ENCODE measurements around the gene TNFRSF25. TPM values are rescaled to one million over a fixed set of nuclear protein-coding genes. Genes with fewer than 3 reads are reported as not detected.

The TNFRSF25 gene
- total and polyA plus RNA-seq, 2 donors (not counting 3 experiments of a cell fraction or from before 2014, with no cell fraction given) = 33.9 to 38.8 TPM

DNA sequence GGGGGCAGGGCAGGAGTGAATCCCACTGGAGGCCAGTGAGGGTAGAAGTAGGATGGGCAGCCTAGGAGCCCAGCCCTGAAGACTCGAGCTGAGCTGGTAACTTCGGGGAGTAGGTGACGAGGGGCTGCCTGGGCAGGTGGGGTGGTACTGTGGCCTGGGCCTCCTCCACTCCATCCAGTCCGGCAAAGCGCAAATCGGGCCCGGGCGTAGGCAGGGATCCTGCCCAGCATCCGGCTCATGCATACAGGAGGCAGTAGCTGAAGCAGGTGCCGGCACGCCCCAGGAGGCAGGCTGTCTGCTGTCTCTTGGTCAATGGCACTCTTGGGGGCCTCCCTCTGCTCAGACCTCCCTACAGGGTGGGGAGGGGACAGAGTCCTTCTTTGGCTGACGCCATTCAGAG, 1.3 kb upstream of the TNFRSF25 start:
- H3K36me3 ChIP-seq (ENCODE audit: control insufficient read depth in 2 of 2, extremely low read depth in 1 of 2, insufficient read depth in 2 of 2, low read length in 2 of 2) = peaks cover 13 to 53% of the 10 kb centered on the region in 2 experiments
- no peaks in the 10 kb centered on the region for H3K27me3 ChIP-seq (ENCODE audit: control insufficient read depth in 2 of 2, insufficient read depth in 2 of 2, low read length in 2 of 2)
- no peaks in the 10 kb centered on the region for H3K9me3 ChIP-seq (replicated peaks; ENCODE audit: control insufficient read depth, insufficient read depth, low read length)
- BruUV-seq (replicated peaks) = no TSS peak
- no peak for DNase-seq (ENCODE audit: low read depth, low spot score)
- H3K4me1 ChIP-seq (ENCODE audit: control insufficient read depth, extremely low read depth, insufficient read depth, low read length) = no peaks in the 10 kb centered on the region
- no peaks in the 10 kb centered on the region for H3K79me2 ChIP-seq (ENCODE audit: control insufficient read depth, insufficient read depth, low read length)
- intact Hi-C loops (cut with micrococcal nuclease) (no loop called here), dilution Hi-C loops (cut with MboI; ENCODE audit: extremely low pct_ligation_motif_present, low sequenced_read_pairs) (no loop called here)
- no peak overlapping the region for H3K9ac ChIP-seq (replicated peaks; ENCODE audit: extremely low read depth, insufficient read depth, low read length)
- CTCF ChIA-PET = interaction anchor here (0.6 to 1.4 kb wide), 3 partner anchors 10 to 24 kb away, joined by 3 to 6 read pairs (median 3); no protein-coding TSS in a partner anchor
- TF ChIP-seq POLR2A (IDR thresholded peaks at IDR 0.05; ENCODE audit: low read depth, low read length) = no peak
- TF ChIP-seq, protein P1, sequence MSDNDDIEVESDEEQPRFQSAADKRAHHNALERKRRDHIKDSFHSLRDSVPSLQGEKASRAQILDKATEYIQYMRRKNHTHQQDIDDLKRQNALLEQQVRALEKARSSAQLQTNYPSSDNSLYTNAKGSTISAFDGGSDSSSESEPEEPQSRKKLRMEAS (IDR thresholded peaks at IDR 0.05; ENCODE audit: insufficient read depth, insufficient read length) = no peak
- TF ChIP-seq FOS (IDR thresholded peaks at IDR 0.05; ENCODE audit: borderline replicate concordance, insufficient read depth, low read length) = no peak
- no peak for TF ChIP-seq GATA2 (IDR thresholded peaks at IDR 0.05; ENCODE audit: insufficient read depth, insufficient read length, low read depth, low read length)
- TF ChIP-seq, protein P2, sequence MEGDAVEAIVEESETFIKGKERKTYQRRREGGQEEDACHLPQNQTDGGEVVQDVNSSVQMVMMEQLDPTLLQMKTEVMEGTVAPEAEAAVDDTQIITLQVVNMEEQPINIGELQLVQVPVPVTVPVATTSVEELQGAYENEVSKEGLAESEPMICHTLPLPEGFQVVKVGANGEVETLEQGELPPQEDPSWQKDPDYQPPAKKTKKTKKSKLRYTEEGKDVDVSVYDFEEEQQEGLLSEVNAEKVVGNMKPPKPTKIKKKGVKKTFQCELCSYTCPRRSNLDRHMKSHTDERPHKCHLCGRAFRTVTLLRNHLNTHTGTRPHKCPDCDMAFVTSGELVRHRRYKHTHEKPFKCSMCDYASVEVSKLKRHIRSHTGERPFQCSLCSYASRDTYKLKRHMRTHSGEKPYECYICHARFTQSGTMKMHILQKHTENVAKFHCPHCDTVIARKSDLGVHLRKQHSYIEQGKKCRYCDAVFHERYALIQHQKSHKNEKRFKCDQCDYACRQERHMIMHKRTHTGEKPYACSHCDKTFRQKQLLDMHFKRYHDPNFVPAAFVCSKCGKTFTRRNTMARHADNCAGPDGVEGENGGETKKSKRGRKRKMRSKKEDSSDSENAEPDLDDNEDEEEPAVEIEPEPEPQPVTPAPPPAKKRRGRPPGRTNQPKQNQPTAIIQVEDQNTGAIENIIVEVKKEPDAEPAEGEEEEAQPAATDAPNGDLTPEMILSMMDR (IDR thresholded peaks at IDR 0.05; ENCODE audit: extremely low read depth in 1 of 2, insufficient read depth in 1 of 2, low read depth in 1 of 2, low read length in 2 of 2) = no peak
- TF ChIP-seq MYC (IDR thresholded peaks at IDR 0.05; ENCODE audit: low read depth, low read length) = no peak
- H3K27ac ChIP-seq (ENCODE audit: insufficient read depth, low read depth, low read length) = no peak overlapping the region
- no peaks in the 10 kb centered on the region for H3K9me1 ChIP-seq (replicated peaks; ENCODE audit: control insufficient read depth, extremely low read depth, insufficient read depth, low read length)
- H2AFZ ChIP-seq (ENCODE audit: low read depth, low read length) = no peak overlapping the region
- no peak overlapping the region for H3K4me2 ChIP-seq (ENCODE audit: insufficient read depth, low read length)
- FAIRE-seq = no peak
- no peak overlapping the region for H3K4me3 ChIP-seq (replicated peaks in 1 of 3; ENCODE audit: insufficient read depth in 1 of 3, low read depth in 1 of 3, low read length in 3 of 3)
- POLR2A ChIA-PET = no interaction called here
- H4K20me1 ChIP-seq (replicated peaks; ENCODE audit: control insufficient read depth, extremely low read depth, insufficient read depth, low read length) = no peaks in the 10 kb centered on the region

DNA sequence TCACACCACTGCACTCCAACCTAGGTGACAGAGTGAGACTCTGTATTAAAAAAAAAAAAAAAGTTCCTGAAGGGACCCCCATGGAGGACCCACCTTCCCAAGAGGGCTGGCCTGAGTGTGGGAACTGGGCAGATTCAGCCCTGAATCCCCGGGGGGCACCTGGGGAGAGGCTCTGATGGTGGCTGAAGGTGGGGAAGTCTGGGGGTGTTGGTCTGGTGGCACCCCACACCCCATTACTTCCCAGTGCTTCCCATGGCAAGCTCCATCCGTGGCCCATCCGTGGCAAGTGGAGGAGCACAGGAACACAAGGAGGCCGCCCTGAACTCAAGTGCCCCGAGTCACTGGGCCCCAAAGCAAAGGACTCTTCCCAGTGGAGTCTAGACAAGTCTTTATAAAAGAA, 778 bp upstream of the TNFRSF25 start:
- POLR2A ChIA-PET = no interaction called here

More for the DNA sequence above, 778 bp upstream of the TNFRSF25 start:
- TF ChIP-seq JUN (IDR thresholded peaks at IDR 0.05; ENCODE audit: borderline replicate concordance, insufficient read depth, insufficient read length, low read depth) (no peak), POLR2A (IDR thresholded peaks at IDR 0.05; ENCODE audit: low read depth, low read length) (no peak), GATA2 (IDR thresholded peaks at IDR 0.05; ENCODE audit: insufficient read depth, insufficient read length, low read depth, low read length) (no peak), MYC (IDR thresholded peaks at IDR 0.05; ENCODE audit: low read depth, low read length) (no peak), FOS (IDR thresholded peaks at IDR 0.05; ENCODE audit: borderline replicate concordance, insufficient read depth, low read length) (no peak), POLR2AphosphoS5 (IDR thresholded peaks at IDR 0.05; ENCODE audit: insufficient read depth, low read depth, low read length) (no peak), EZH2 (IDR thresholded peaks at IDR 0.05; ENCODE audit: borderline replicate concordance, low read depth, low read length, severe bottlenecking) (no peak)
- TF ChIP-seq, protein P2 (IDR thresholded peaks at IDR 0.05; ENCODE audit: extremely low read depth in 1 of 2, insufficient read depth in 1 of 2, low read depth in 1 of 2, low read length in 2 of 2) = no peak
- TF ChIP-seq, protein P1 (IDR thresholded peaks at IDR 0.05; ENCODE audit: insufficient read depth, insufficient read length) = no peak
- H3K36me3 ChIP-seq (ENCODE audit: control insufficient read depth in 2 of 2, extremely low read depth in 1 of 2, insufficient read depth in 2 of 2, low read length in 2 of 2) = peaks cover 12 to 52% of the 10 kb centered on the region in 2 experiments
- H3K9ac ChIP-seq (replicated peaks; ENCODE audit: extremely low read depth, insufficient read depth, low read length) = no peak overlapping the region
- no peak overlapping the region for H3K4me3 ChIP-seq (replicated peaks in 1 of 3; ENCODE audit: insufficient read depth in 1 of 3, low read depth in 1 of 3, low read length in 3 of 3)
- intact Hi-C loops (cut with micrococcal nuclease) = no loop called here
- H3K4me2 ChIP-seq (ENCODE audit: insufficient read depth, low read length) = no peak overlapping the region
- no TSS peak for BruUV-seq (replicated peaks)
- FAIRE-seq (no peak), DNase-seq (ENCODE audit: low read depth, low spot score) (no peak)
- no peaks in the 10 kb centered on the region for H3K4me1 ChIP-seq (ENCODE audit: control insufficient read depth, extremely low read depth, insufficient read depth, low read length)
- dilution Hi-C loops (cut with MboI; ENCODE audit: extremely low pct_ligation_motif_present, low sequenced_read_pairs) = no loop called here
- H3K27ac ChIP-seq (ENCODE audit: insufficient read depth, low read depth, low read length) = no peak overlapping the region
- H3K79me2 ChIP-seq (ENCODE audit: control insufficient read depth, insufficient read depth, low read length) = no peaks in the 10 kb centered on the region
- H3K9me1 ChIP-seq (replicated peaks; ENCODE audit: control insufficient read depth, extremely low read depth, insufficient read depth, low read length) = no peaks in the 10 kb centered on the region
- no peak overlapping the region for H2AFZ ChIP-seq (ENCODE audit: low read depth, low read length)
- no peaks in the 10 kb centered on the region for H3K27me3 ChIP-seq (ENCODE audit: control insufficient read depth in 2 of 2, insufficient read depth in 2 of 2, low read length in 2 of 2)
- H3K9me3 ChIP-seq (replicated peaks; ENCODE audit: control insufficient read depth, insufficient read depth, low read length) = no peaks in the 10 kb centered on the region
- CTCF ChIA-PET = interaction anchor here (0.6 kb wide), 1 partner anchor 24 kb away, joined by 3 read pairs; no protein-coding TSS in a partner anchor
- H4K20me1 ChIP-seq (replicated peaks; ENCODE audit: control insufficient read depth, extremely low read depth, insufficient read depth, low read length) = no peaks in the 10 kb centered on the region
